GM12801 (cell line): ENCODE results near the gene HS3ST3A1.

Source experiments
- CTCF ChIP-seq: IDR thresholded peaks from one replicate; pipeline ENCODE4 v1.5.1; 2011; ENCODE audit warnings: control low read depth; ENCODE audit not compliant: insufficient read length; ENCODE audit errors: extremely low read depth

The HS3ST3A1 gene

GRCh38 chr17:13640551-13640950, 38.8 kb upstream of the HS3ST3A1 start:
- TF ChIP-seq CTCF: no peak

GRCh38 chr17:13638855-13639458, 37.2 kb upstream of the HS3ST3A1 start:
- no peak for TF ChIP-seq CTCF

GRCh38 chr17:13636951-13637350, 35.2 kb upstream of the HS3ST3A1 start:
- no peak for TF ChIP-seq CTCF

- no peak for TF ChIP-seq CTCF
Measured at GRCh38 chr17:13635951-13636350, 34.2 kb upstream of the HS3ST3A1 start.

- TF ChIP-seq CTCF: no peak
Measured at GRCh38 chr17:13634021-13634420, 32.3 kb upstream of the HS3ST3A1 start.

- TF ChIP-seq CTCF: no peak
Measured at GRCh38 chr17:13631529-13631928, 29.8 kb upstream of the HS3ST3A1 start.

- no peak for TF ChIP-seq CTCF
Measured at GRCh38 chr17:13626703-13627102, 25.0 kb upstream of the HS3ST3A1 start.
